ENCODE results near the gene PSMD14. TPM values are rescaled to one million over a fixed set of nuclear protein-coding genes. Genes with fewer than 3 reads are reported as not detected.
A peak's percentile ranks its signal among the peaks of the same experiment; 100 is the strongest.

Gene PSMD14
- total and polyA plus RNA-seq, 2 of the 8 experiments (the other 6 are each of a cell fraction or from before 2014, with no cell fraction given) = 53.9 to 88.7 TPM

GRCh38 chr2:161414042-161415033, 106.1 kb downstream of the PSMD14 start (continued):
- peak; percentile 28 for TF ChIP-seq EZH2 (IDR thresholded peaks at IDR 0.05; ENCODE audit: low read depth, low read length, severe bottlenecking)
- TF ChIP-seq, protein P1, sequence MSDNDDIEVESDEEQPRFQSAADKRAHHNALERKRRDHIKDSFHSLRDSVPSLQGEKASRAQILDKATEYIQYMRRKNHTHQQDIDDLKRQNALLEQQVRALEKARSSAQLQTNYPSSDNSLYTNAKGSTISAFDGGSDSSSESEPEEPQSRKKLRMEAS (IDR thresholded peaks at IDR 0.05) = peak; percentile 35; the same call in 1 of the 2 replicates
- TF ChIP-seq CTBP2 (IDR thresholded peaks at IDR 0.05; ENCODE audit: borderline replicate concordance, insufficient read depth, insufficient read length, low read length) = peak; percentile 87
- TF ChIP-seq, protein P2, sequence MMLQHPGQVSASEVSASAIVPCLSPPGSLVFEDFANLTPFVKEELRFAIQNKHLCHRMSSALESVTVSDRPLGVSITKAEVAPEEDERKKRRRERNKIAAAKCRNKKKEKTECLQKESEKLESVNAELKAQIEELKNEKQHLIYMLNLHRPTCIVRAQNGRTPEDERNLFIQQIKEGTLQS (IDR thresholded peaks at IDR 0.05; ENCODE audit: insufficient read depth, low read depth, low read length) = no peak
- TF ChIP-seq SIN3A (conservative IDR thresholded peaks at IDR 0.05 in 1 of 2, IDR thresholded peaks at IDR 0.05 in 1 of 2; ENCODE audit: low read depth in 1 of 2, low read length in 2 of 2) = no peak
- TF ChIP-seq SUZ12 (IDR thresholded peaks at IDR 0.05; ENCODE audit: low read length) = peak; percentile 88
- peak; percentile 77; the same call in 1 of the 2 replicates for TF ChIP-seq RBBP5 (IDR thresholded peaks at IDR 0.05; ENCODE audit: borderline replicate concordance, low read depth, low read length)
- TF ChIP-seq E2F6 (IDR thresholded peaks at IDR 0.05) = peak; percentile 86
- peak; percentile 39; the same call in 1 of the 2 replicates for TF ChIP-seq EGR1 (IDR thresholded peaks at IDR 0.05; ENCODE audit: borderline replicate concordance, low read depth, low read length)
- TF ChIP-seq HDAC2 (IDR thresholded peaks at IDR 0.05; ENCODE audit: borderline replicate concordance in 1 of 2, low read depth in 2 of 2, low read length in 2 of 2) = 0 out of 4 replicates have a peak, but pooled peaks of 1 of the 2 experiments have one; percentile 62

Data from H1 (cell line).